GM18508 (cell line): ENCODE data around the gene ANGPTL7.
"Not testable (repeated sequence)": the region's sequence is repeated elsewhere in the genome, so short reads cannot be mapped to it uniquely, and the experiment has no call there.

Experiments used
- ATAC-seq: cut with Tn5 transposase; IDR thresholded peaks from one replicate; pipeline ENCODE4 v1.9.1; 2021; ENCODE audit warnings: moderate number of reproducible peaks; ENCODE audit not compliant: insufficient read depth, unreplicated experiment

Gene ANGPTL7

DNA sequence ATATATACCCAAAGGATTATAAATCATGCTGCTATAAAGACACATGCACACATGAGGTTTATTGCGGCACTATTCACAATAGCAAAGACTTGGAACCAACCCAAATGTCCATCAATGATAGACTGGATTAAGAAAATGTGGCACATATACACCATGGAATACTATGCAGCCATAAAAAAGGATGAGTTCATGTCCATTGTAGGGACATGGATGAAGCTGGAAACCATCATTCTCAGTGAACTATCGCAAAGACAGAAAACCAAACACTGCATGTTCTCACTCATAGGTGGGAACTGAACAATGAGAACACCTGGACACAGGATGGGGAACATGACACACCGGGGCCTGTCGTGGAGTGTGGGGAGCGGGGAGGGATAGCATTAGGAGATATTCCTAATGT, 22.4 kb upstream of the ANGPTL7 start:
- not testable (repeated sequence) for ATAC-seq

DNA sequence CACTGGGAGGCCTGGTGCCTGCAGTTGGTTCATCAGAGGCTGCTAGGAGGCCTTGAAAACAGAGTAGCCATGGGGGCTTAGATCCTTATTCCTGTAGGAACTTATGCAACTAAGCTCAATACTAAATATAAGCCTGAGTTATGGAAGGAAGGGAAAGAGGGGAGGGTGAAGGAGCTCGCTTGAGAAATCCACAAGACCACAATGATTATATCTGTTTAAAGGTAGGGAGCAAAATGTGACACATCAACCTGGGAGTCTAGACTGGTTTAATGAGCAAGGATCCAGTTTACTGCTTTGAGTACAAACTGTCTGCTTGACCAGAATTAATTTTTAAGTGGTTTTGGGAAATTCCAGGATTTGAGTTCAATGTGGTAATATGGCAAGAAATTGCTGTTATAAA, 20.4 kb upstream of the ANGPTL7 start:
- no peak for ATAC-seq

DNA sequence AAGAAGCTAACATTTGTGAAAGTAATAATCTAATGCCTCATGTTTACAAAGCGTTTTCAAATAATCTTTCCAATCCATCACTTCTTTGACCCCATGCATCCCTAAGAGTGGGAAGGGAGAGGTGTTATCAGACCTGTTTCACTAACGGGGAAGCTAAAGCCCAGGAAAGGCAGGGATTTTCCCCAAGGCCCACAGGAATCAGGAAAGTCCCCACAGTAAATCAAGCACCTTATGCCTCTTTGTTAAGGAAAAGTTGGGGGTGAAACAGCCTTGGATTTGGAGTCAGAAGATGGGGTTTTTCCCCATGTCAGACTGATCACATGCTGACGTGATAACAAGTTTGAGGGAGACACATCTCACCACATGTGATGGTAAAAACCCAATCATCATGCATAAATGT, 20.0 kb upstream of the ANGPTL7 start:
- no peak for ATAC-seq

DNA sequence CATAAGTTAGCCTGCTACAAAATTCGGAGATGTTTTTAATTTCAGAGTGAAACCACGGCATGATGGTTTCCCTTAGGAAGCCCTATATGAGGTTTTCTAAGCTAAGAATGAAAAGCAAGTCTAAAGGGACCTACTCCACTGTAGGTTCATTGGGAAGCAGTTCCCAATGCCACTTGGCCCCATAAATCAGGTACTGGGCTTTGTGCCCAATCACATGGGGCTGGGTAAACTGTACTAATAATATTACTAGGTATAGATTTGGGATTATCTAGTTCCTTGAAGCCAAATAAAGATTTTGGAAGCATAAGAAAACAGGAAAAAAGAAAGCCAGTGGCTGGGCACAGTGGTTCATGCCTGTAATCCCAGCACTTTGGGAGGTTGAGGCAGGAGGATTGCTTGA, 19.1 kb upstream of the ANGPTL7 start:
- no peak for ATAC-seq

DNA sequence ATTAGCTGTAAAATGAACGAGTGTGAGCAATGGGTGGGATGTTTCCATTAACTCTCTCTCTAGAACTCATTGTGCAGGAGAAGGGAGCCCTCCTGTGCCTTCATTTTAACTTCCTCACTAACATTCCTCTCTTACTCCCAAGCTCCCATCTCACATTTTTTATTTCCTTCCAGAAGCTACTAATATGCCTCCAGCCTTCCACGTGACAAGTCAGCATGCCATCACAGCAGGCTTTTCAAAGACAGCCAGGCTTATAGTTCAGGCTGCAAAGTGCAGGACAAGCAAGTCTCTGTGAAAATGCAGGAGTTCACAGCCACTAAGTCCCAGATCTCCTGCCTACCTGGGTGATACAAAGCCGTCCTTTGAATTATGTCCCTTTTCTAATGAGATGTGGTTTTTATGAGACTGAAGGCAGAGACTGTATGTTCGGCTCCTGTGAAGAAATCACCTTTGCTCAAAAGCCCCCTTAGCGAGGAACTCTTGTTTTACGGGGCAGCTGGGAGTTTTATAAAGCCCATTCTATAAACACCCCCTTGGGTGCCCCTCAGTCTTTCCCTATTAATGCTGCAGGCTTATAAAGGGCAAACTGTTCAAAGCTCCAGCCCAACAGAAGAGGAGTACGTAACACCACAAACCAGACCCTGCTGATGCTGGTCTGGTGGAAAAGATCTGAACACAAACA, 14.8 kb upstream of the ANGPTL7 start:
- no peak for ATAC-seq

DNA sequence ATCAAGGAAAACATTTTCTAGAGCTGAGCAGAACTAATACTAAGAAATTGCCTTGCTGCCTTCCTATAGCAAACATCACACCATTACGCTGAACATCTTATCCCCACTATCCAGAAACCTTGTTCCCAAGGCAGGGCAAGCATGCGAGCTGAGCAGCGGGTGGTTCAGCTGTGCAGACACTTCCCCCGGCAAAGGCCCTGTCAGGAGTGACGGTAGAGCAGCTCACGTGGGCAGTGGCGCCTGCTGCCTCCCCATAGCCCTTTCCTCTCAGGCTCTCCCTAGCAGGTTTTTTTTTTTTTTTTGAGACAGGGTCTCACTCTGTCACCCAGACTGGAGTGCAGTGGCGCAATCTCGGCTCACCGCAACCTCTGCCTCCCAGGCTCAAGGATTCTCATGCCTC, 13.7 kb upstream of the ANGPTL7 start:
- ATAC-seq = no peak

DNA sequence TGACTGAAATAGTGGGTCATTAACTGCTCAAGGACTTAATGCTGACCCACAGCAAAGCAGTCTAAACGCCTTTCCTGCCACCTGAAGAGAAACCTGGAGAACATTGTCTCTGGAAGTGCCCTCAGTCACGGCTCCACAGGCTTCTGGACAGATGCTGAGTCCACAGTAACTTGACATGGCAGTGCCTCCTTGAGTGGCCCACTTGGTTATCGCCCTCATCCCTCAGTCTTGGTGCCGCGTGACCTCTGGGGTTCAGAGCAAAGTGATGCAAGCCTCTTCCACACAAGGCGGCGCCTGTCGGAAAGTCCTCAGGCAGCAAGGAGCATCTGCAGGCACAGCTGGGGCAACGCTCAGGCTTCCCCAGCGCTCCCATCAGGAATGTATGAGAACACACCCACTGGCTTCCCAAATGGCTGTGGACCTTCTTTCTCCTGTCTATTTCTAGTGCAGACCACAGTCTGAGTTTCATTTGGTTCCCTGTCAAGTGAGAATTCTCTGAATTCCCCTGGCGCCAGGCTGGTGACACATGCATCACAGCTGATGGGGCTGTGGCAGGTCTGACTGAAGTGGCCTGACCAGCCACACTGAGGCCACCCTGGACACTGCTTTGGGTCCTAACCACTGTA, 13.0 kb upstream of the ANGPTL7 start:
- ATAC-seq = no peak

DNA sequence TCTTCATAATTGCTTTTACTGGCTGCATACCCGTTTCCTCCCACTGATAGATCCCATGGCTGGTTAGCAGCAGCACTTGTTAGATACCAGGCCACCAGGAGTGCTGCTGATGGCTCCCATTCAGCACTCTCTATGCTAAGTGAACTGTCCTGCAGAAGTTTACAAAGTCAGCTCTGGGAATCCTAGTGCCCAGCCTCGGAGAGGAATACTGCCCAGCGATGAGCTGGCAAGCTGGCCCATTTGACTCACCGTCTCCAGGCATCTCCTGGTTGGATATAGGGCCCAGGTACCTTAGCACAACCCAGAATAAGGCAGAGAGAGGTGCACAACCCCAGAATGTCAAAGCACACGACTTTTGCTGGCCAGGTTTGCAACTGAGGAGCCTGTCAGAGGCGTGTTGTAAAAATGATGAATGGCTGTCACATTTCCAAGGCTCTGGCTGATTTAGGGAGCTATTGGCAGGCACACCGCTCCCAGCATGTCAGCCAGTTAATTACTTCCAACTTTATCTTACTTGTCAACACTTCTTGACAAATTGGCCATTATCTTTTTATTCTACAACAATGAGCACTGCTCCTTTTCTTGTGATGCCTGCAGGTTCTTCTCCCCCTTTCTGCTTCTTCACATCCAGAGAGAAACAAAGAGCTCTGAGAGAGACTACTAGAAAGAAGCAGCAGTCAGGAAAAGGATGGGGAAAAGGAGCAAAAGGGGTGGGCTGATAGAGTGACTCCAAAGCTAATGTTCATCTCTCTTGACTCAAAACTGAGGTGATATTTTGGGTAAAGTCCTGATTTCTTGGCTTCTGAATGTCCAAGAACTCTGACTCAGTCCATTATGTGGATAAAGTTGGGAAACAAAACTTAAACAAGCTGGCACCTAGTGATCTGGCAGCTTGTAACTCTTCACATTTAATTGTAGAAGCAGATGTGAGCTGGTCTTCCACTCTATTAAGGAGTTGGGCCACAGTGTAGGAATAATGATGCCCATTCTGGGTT, 10.8 kb upstream of the ANGPTL7 start:
- ATAC-seq = no peak

DNA sequence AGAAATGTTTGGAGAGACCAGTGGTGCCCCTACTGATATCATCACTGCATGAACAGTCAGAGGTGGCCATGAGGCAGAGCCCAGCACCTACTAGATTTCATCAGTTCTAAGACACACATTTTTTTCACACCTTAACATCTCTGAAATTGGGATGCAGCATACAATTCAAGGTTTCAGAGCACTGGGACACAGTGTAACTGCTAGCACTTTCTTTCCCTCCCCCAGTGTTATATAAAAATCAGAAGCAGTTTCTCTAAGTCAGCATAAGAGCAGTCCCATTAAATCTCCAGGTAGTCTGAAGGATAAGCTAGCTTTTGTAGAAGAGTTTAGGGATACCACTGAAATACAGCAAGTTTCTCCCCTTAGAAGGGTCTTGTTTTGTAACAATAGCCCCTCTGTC, 10.0 kb upstream of the ANGPTL7 start:
- no peak for ATAC-seq

DNA sequence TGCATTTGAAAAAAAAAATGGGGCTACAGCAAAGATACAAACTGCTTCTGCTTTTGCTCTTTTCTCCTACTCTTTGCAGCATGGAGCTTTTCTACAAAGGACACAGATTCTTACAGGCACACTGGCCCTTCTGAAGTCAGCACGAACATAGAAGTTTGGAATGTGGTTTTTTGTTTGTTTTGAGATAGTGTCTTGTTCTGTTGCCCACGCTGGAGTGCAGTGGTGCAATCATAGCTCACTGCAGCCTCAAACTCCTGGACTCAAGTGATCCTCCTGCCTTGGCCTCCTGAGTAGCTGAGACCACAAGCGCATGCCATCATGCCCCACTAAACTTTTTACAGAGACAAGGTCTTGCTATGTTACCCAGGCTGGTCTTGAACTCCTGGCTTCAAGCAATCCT, 9.4 kb upstream of the ANGPTL7 start:
- ATAC-seq = not testable (repeated sequence)

DNA sequence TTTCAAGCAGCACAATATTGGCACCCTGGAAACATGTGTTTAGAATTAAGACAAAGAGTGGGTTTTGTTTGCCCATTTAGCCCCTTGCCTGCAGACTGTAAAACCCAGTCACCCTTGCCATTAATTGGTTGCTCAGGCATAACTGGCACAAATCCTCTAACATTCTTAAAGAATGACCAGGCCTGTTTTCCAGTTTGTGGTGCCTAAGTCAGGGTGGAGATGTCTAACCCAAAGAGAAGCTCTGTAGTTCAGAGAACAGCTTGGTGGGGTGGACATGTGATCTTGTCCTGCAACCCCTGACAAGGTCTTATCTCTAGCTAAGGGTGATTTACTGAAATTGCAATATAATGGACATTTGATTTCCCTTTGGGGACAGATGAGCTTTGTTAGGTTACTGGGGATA, 8.8 kb upstream of the ANGPTL7 start:
- no peak for ATAC-seq

DNA sequence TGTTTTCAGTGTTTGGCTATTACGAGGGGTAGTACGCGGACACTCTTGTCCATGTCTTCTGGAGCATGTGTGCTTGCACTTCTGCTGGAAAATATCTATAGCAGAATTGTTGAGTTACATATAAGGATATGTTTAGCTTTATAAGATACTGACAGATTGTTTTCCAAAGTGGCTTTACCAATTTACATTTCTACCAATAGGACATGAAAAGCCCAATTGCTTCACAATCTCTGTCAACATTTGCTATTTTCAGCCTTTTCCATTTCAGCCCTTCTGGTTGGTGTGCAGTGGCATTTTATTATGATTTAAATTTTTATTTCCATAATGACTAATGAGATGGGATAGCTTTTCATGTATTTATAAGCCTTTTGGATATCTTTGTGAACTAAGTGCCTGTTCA, 6.3 kb upstream of the ANGPTL7 start:
- ATAC-seq = no peak

DNA sequence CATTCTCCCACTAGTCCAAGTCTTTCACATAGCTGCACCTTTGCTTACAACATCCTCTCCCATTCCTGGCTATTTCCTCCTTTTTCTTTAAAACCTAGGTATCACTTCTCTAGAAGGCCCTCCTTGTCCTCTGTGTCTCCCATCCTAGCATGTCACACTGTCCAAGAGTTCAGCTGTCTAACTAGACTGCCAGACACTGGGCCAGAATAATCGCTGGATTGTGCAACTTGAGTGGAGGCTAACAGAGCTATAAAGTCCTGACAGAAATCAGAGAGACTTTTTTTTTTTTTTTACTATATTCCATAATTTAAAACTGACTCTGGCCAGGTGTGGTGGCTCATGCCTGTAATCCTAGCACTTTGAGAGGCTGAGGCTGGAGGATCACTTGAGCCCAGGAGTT, 4.2 kb upstream of the ANGPTL7 start:
- ATAC-seq = no peak

DNA sequence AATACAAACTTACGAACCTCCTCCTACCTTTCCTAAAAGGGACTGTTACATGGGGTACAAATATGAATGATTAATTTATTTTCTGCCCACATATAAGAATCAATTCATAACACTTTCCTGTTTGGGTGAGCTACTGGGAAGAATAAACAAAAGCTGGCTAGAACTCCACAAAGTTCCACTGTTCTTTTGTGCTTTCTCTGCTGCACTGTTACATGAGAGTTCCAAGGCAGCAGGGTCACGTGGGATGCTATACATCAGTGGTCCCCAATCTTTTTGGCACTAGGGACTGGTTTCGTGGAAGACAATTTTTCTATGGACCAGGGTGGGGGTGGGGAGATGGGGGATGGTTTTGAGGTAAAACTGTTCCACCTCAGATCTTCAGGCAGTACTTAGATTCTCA, 2.2 kb upstream of the ANGPTL7 start:
- no peak for ATAC-seq

DNA sequence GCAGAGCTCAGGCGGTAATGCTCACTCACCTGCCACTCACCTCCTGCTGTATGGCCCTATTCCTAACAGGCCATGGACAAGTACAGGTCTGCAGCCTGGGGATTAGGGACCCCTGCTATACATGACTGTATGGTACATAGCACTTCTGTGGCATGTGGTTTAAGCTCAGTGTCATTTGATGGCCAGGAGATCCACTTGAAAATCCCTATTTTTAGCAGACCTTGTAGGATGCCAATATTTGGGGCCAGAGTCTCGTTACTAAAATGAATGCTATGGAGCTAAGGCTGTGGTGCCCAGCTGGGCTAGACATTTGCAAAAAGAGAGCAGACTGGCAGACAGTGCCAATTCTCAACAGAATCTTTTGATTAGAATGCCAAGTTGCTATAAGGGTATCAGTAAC, 1.7 kb upstream of the ANGPTL7 start:
- no peak for ATAC-seq

DNA sequence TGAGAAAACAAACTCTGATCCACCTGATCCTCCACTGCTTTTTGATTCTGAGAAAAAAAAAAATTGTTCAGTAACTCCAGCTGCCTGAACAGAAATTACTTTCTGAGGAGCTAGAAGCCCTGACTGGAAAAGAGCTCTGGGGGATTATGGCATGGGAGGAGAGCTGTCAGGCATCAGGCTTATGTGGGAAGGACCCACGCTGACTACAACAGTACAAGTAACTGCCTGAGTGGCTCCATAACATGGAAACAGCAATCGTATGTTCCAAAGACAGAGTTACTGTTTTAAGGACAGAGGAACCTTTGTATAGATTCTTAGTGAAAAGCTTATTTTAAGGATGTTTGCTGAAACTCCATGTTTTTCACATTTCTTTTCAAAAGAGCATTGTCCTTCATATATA, 1.2 kb upstream of the ANGPTL7 start:
- no peak for ATAC-seq

DNA sequence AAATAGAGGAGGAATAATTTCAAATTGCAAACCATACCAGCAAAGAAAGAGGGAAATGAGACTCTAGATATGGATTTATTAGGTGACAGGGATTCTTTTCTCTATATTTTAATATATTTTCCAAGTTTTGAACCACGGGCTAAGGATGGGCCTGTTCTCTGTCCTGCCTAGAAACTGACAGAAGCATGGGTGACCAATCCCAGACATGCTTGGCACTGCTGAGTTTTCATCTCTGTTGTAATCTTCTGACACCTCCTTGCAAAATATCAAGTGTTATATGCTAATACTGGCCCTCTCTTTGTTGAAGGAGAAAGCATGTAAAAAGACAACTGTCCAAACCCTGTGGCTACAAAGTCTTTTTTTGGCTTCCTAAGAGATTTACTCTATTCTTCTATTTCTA, 774 bp upstream of the ANGPTL7 start:
- ATAC-seq = no peak

DNA sequence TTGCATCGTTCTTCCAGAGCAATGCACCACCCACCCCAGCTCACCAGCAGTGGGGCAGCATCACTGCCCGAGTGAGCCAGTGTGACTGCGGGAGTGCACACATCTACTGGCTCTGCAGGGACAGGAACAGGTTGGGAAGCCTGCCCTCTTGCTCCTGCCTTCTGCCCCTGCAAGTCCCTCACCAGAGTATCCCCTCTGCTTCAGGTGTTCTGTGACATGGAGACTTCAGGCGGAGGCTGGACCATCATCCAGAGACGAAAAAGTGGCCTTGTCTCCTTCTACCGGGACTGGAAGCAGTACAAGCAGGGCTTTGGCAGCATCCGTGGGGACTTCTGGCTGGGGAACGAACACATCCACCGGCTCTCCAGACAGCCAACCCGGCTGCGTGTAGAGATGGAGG, 4.2 kb downstream of the ANGPTL7 start:
- no peak for ATAC-seq

DNA sequence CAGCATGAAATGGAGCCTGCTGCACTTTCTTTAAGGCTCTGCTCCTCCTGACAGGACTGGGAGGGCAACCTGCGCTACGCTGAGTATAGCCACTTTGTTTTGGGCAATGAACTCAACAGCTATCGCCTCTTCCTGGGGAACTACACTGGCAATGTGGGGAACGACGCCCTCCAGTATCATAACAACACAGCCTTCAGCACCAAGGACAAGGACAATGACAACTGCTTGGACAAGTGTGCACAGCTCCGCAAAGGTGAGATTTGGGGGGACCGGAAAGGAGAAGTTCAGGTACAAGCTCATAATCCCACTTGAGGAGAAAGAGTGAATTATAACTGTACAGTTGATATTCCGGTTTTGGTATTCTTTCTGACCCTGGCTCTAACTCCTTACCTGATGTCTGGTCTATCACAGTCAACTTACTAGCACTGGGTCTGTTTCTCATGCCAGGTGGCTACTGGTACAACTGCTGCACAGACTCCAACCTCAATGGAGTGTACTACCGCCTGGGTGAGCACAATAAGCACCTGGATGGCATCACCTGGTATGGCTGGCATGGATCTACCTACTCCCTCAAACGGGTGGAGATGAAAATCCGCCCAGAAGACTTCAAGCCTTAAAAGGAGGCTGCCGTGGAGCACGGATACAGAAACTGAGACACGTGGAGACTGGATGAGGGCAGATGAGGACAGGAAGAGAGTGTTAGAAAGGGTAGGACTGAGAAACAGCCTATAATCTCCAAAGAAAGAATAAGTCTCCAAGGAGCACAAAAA, 5.4 kb downstream of the ANGPTL7 start:
- no peak for ATAC-seq

DNA sequence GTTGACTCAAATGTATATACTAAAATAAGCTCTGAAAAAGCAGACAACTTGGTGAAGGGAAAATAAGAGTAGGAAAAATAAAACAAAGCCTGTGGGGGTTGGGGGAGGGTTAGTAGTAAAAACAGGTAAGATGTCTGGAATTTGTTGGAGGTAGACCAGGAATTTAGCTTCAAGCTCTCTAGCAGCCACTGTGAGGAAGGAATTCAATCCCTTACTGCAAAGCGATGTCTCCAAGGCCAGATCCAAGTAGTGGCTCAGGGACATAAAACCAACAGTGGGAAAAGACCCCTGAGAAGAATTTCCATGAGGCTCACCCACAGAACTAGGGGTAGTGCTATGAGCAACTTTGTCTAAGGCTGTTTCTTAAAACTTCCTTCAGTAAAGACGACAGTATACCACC, 7.8 kb downstream of the ANGPTL7 start:
- ATAC-seq = no peak

DNA sequence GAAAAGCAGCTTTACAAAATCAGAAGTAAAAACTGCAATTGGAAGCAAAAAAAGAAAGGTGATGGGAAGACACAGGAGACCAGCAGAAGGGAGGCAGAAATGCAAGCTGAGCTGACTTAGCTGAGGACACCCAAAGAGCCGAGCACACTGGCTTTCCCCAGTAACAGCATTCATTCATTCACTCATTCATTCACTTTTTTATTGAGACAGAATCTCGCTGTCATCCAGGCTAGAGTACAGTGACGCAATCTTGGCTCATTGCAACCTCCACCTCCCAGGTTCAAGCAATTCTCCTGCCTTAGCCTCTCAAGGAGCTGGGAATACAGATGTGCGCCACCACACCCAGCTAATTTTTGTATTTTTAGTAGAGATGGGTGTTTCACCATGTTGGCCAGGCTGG, 8.2 kb downstream of the ANGPTL7 start:
- no peak for ATAC-seq
